Inflammatory macrophage treated with lipopolysaccharide for 4 hours (primary cell): ENCODE measurements around the gene MFSD12.

ENCODE experiments used
- DNase-seq: peaks from one replicate; pipeline ENCODE4 v3.0.0-alpha.2; 2020

Gene MFSD12

DNA sequence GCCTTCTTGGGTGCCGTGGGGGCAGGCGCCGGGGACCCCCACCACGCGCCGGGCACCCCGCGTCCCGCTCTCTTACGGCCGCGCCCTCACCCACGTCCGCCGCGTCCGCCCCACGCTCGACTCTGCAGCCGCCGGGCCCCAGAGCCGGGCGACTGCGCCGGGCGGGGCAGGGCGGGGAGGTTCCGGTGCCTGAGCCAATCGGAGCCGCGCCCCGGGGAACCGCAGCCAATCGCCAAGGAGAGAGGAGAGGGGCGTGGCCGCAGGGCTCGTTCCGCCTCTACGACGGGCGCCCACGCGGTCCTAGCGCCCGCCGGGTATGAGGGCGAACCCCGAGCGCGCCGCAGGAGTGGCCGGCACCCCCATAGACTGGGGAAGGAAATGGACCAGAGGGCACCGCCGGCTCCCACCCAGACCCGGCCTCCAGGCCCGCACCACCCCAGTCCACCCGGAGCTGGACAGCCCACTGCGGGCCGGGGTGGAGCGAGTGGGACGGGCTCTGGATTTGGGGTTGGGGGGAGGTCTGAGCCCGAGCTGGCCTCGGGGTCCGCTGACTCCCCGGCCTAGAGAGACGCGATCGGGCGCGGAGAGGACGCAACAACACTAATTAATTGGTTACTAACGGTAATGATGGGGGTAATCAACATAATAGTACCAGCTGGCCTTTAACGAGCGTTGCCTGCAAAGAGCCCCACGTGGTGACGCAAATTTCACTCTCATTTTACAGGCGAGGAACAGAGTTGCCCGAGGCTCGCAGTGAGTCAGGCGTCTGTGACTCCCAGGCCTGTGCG is at the start of gene MFSD12:
TSS of gene MFSD12 (minus strand) at position 126 of the 788 bp plus-strand sequence. CDS start 183 bp downstream, outside the sequence.
- peak; percentile 99 for DNase-seq

DNA sequence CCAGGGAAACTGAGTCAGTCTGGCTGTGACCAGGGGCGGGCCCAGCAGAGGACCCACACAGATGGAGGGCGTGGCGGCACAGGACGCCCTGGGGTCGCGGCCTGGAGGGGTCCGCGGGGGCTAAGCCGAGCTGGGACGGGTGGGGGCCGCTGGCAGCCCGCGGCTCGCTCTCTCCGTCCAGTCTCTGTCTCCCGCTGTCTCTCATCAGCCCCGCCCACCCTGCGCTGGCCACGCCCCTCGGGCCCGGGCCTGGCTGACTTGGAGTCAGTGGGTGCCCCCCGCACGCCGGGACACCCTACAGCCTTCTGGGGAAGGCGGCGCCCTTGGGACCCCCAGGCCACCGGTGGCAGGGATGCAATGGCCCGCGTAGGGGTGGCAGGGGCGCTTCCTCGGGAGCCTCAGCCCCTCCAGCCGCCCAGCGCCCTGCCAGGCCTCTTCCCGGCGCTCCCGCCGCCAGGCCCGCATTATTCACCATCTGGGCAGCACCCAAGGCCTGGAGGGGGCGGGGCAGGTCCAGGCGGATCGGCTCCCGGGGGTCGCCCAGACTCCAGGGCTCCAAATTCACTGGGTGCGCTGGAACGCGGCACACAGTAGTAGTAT is 49.4 kb upstream of the MFSD12 start, which contains the start of gene TBXA2R:
TSS of gene TBXA2R (minus strand) at position 186 of the 600 bp plus-strand sequence. CDS start 6,241 bp downstream, outside the sequence.
- DNase-seq: peak; percentile 59

DNA sequence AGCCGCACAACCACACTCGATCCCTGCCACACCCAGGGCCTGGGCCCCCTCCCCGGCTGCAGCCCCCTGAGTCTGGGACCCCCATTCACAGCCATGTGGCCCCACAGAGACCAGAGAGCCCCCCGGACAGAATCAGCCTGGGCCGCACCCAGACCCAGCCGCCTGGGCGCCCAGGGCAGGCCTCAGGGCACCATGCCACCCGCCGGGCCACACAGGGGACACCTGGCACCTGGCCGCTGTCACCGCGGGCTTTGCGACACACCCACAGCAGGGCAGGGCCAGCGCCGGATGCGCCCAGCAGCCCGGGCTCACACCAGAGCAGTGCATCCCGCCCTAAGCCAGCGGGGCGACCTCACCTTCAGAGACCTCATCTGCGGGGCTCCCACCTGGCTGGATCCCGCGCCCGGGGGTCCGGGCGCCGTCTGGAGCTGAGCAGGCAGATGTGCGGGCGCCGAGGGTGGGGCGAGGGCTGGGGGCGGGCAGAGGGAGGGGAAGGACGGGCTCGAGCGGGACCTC is 48.8 kb upstream of the MFSD12 start:
- DNase-seq: no peak

DNA sequence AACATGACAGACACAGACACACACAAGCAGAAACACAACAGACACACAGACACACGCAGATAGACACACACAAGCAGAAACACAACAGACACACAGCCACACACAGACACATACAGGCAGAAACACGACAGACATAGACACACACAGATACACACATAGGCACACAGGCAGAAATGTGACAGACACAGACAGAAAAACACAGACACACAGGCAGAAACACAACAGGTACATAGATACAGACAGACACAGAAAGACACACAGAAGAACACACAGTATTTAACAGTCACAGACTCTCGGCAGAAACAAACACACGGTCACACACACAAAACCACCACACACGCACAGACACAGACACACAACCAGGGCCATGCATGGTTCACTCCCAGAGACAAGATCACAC is 48.4 kb upstream of the MFSD12 start:
- DNase-seq: no peak

DNA sequence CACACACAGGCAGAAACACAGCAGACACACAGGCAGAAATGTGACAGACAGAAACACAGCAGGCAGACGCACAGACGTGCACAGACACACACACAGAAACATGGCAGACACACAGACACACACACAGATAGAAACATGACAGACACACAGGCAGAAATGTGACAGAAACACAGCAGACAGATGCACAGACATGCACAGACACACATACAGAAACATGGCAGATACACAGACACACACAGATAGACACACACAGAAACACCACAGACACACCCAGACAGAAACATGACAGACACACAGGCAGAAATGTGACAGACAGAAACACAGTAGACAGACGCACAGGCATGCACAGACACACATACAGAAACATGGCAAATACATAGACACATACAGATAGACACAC is 48.0 kb upstream of the MFSD12 start:
- no peak for DNase-seq

DNA sequence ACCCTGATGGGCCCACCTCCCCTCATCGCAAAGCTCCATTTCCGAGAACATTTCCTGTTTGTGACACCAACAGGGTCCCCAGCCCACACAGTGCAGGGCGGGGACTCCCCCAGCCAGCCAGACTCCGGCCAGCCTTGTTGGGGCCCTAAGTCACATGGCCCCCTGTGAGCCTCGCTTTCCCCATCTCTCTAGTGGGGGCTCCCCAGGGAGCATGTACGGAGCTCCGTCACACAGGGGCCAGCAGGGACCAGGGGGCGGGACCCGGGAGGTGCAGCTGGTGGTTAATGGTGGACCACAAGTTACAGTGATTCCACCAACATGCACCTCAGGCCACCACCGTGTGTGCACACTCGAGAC is 47.6 kb upstream of the MFSD12 start:
- DNase-seq: no peak

DNA sequence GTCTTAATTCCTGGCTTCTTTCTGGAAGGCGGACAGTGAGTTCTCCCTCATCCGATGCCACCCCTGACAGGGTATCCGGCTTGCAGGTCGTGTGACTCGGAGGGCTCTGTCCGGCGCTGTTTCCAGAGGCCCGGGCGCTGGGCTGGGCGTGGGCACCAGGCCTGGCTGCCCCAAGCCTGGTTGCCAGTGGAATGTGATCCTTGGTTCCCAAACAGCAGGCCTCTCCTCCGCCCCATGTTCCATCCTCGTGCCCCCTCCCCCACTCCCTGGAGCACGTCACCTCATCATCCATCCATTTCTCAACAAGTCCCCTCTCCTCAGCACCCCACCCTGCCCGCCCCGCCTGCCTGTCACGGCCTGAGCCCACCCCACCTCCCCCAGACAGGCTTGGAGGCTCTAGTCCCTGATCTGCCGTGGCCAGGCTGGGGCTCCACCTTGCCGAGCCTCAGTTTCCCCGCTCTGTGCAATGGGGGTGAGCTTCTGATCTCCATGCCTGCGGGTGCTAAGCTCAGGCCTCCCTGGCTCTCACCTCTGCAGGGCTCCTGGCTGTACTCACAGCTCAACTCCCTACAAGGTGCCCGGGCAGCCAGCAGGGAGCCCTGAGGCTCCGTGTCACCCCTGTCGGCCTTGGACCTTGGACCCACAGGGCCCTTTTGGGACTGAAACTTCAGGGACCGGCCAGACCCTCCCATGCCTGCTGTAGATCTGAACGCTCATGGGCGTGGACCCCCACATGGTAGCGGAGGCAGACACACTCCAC is 47.0 kb upstream of the MFSD12 start:
- no peak for DNase-seq

DNA sequence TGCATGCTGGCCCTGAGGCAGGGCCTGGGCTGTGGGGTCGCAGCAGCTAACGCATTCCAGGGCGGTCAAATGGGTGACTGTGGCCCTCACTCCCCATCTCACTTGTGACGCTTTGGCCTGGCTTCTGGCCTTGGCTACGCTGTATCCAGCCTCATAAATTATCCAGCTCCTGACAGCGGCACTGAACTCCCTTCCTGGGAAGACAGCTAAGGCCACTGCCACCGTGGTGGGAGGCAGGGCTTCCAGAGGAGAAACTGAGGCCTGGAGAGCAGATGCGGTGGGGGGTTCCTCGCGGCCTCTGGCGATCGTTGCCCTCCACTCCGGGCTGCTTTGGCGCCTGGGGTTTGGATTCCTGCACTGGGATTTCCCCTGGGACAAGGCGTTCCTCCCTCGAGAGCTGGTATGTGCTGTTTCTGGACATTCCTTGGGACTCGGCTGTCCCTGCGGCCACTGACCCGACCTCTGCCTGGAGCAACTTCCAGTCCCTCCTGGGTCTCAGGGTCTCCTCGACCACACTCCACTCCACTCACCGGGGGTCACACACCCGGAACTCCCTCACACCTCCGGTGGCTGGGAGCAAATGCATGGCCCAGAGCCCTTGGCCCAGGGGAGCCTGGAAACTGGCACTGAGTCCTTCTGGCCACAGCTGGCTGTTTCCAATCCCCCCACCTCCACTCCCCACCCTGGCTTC is 45.9 kb upstream of the MFSD12 start:
- no peak for DNase-seq

DNA sequence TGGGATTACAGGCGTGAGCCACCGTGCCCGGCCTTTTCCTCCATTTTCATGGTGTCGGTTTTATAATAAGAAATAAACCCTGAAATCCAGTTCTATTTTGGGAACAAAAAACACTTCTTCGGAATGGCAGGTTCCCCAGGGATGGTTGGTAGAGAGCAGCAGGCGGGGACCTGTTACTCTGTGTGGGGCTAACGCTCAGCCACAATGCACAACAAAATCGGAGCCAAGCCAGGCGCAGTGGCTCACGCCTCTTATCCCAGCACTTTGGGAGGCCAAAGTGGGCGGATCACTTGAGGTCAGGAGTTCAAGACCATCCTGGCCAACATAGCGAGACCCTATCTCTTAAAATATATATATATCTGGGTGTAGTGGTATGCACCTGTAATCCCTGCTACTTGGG is 43.6 kb upstream of the MFSD12 start:
- DNase-seq: no peak

DNA sequence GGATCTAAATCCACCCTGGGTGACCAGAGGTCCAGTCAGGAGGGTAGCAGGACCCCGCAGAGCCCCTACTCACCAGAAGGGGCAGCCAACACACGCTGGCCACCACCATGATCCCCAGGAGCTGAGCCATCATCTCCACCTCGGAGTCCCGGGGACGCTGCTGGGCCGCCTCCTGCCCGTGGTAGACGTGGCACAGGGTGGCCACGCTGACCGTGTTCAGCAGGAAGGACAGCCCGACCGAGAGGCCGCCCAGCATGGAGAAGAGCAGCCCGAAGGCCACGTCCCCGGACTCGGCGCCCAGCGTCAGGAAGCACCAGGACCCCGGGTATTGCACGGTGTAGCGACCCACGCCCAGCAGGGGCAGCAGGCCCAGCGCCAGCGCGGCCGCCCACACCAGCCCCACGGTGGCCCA is 42.4 kb upstream of the MFSD12 start:
- no peak for DNase-seq

DNA sequence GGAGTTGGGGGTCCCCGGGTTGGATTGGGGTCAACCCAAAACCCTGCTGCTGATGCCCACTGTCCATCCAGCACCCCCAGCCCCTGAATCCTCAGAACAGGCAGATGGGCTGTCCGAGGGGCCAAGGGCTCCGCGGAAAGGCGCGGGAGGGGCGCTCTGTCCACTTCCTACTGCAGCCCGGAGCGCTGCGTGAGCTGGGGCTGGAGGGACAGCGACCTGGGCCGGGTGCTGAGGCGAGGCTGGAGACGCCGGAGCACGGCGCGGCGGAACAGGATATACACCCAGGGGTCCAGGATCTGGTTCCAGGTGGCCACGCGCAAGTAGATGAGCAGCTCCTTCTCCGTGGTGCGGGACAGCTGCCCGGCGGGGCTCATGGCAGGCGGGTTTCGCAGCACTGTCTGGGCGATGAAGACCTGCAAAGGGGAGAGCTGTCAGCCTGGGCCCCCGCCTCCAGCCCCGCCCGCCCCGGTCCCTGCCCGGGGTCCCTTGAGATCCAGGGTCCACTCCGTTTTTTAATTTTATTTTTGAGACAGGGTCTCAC is 38.2 kb upstream of the MFSD12 start:
- no peak for DNase-seq

DNA sequence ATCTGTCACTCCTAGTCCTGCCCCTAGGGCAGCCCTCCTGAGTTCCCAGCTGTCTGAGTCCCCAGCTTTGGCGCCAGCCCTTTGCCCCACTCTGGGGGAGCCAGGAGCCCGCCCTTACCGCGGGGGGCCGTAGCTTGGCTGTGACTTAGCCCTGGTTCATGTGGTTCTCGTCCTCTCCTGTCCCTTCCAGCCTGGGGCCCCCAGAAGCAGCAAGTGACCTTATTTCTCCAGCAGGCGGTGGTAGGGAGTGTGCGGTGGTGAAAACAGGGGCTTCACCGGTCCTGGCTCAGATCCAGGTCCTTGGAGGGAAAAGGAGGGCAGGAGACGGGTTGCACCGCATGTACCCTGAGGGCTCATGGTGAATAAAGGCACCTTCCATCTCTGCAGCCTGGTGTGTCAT is 35.8 kb upstream of the MFSD12 start:
- DNase-seq: no peak

DNA sequence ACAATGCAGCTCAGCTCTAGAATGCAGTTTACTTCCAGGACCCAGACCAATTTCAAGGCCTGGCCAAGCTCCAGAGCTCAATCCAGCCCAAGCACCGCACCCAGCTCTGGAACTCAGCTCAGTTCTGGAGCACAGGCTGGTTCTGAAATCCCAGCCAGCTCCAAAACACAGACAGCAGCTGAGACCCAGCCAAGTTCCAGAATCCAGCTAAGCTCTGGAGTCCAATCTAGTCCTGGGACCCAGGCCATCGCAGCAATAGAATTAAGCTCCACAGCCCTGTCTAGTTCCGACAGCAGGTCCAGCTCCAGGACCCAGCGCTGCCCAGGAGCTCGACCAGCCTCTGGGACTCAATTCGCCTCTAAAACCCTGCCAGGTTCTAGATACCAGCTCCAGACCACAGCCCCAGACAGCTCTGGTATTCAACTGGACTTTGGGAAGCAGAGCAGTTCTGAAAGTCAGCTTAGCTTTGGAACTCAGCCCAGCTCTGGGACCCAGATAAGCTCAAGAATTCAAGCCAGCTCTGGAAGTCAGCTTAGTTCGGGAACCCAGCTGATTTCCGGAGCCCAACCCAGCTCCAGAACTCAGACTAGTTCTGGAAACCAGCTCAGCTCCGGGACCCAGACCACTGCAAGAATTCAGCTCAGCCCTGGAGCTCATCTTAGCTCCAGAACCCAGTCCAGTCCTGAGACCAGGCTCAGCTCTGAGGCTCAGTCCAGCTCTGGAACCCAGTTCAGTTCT is 34.7 kb upstream of the MFSD12 start:
- no peak for DNase-seq

DNA sequence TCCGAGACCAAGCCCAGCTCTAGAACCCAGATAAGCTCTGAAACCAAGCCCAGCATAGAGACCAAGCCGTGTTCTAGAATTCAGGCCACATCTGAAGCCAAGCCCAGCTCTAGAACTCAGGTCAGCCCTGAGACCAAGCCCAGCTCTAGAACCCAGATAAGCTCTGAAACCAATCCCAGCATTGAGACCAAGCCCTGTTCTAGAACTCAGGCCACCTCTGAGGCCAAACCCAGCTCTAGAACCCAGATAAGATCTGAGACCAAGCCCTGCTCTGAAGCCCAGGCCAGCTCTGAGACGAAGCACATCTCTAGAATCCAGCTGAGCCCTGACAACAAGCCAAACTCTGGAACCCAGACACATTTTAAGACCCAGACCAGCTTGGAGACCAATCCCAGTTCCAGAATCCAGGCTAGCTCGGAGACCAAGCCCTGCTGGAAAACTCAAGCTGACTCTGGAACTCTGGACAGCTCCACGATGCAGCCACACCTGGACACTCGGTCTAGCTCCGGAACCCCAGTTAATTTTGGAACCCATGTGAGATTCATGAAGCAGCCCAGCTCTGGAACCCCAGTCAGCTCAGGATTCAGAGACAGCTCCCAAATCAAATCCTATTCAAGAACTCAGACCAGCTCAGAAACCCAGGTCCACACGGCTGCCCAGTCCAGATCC is 33.7 kb upstream of the MFSD12 start:
- no peak for DNase-seq

DNA sequence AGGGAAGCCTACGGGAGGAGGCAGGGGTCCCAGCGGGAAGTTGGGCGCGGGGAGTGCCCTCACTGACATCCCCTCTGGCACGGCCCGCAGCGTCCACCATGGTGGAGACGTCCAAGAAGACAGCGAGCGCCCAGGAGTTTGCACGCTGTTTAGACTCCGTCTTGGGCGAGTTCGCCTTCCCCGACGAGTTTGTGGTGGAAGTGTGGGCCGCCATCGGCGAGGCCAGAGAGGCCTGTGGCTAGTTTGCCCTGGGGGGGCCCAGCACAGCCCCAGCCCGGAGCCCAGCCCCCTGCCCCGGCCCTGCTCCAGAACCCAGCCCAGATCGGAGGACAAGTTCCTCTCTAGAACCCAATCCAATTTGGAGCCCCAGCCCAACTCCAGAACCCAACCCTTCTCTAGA is 32.6 kb upstream of the MFSD12 start:
- no peak for DNase-seq

DNA sequence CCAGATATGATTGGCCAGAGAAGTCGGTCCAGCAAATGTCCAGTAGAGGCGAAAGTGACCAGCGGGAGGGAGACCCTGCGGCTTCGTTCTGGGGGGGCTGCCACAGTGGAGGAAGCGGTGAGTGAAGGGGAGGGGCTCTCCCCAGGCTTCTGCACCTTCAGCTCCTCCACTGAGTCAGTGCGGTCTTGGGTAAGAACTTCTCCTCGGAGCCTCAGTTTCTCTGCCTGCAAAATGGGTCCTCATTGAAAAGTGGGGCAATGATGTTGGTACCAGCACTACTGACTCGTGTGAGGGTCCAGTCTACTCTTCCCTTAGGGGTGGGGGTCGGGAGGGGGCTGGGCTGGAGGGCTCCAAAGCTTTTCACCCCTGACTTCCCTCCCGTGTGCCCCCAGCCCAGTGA is 32.1 kb upstream of the MFSD12 start:
- no peak for DNase-seq

DNA sequence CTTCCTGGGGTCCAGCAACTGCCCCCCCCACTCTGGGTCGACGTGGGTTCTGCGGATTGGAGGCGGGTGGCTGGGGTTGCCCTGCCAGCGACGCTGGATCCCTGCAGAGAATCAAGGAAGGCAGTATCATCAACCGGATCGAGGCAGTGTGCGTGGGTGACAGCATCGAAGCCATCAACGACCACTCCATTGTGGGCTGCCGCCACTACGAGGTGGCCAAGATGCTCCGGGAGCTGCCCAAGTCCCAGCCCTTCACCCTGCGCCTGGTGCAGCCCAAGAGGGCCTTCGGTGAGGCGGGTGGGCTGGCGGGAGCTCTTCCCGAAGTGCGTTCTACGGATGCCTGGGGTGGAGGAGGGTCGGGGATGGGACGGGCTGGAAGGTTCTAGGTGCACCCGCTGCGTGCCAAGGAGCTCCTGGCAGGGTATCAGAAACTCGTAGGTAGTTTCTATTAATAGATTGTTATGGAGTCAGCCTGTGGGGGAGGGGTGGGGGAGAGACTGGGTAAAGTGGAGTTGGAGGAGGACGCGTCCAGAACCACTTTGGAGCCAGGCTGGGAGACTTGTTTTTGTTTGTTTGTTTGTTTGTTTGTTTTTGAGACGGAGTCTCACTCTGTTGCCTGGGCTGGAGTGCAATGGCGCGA is 29.4 kb upstream of the MFSD12 start:
- no peak for DNase-seq

DNA sequence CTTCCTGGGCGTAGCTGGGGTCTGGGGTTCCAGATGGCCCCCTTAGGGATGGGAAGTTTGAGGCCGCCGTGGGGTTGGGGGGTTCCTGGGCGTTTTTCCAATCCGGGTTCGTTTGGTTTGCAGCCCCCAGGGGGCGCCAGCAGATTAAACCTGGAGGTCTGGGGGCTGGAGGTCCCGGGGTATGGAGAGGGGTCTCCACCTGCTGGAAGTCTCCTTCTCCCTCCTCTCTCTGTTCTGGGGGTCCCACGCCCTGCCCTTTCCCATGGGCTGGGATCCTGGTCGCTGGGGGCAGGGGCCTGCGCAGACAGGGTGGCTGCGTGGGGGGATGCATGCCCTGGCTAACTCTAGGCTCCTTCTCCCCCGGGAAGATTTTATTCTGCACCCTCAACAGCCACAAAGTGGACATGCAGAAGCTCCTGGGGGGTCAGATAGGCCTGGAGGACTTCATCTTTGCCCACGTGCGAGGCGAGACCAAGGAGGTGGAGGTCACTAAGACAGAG is 28.8 kb upstream of the MFSD12 start:
- no peak for DNase-seq

DNA sequence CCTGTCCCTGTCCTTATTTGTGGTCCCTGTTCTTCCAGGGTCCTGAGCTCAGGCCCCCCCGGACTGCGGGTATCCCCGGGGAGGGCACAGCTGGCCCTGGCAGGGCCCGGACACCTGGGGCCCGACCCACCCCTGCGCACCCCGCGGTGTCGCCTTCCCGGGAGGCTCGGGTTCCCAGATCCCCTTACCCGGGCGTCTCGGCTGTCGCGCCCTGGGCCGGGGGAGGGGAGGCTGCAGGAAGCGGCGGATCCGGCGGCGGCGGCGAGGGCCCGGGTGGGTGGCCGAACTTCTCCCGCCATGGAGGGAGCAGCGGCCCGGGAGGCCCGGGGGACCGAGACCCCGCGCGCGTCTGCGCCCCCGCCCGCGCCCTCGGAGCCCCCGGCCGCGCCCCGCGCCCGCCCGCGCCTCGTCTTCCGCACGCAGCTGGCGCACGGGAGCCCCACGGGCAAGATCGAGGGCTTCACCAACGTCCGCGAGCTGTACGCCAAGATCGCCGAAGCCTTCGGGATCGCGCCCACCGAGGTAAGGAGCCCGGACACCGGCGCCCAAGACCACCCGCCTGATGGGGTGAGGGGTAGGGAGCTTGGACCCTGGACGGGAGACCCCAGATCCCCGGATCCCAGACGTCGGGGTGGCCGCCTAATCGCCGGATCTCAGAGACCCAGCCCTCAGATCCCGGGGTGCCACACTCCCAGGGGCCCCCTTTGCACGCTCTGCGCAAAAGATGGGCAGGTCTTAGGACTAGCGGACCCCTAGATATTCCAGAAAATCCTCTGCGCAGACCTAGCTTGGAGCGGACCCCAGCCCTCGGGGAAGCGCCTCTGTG is 28.1 kb upstream of the MFSD12 start, which contains the start of gene GIPC3:
TSS of gene GIPC3 (plus strand) at position 178 of the 826 bp plus-strand sequence. CDS start at position 298, 120 bp downstream.
- no peak for DNase-seq
